PFSK-1 (cell line): ENCODE data around the gene S100A2.

Source experiments
- POLR2AphosphoS5 ChIP-seq: IDR thresholded peaks from 2 replicates; pipeline ENCODE4 v1.6.1; 2012; ENCODE audit warnings: low read depth, mild to moderate bottlenecking, control low read depth, low read length, moderate library complexity
- TF ChIP-seq, protein P1 (sequence below), 2 experiments: IDR thresholded peaks; 2 replicates each; pipeline versions ENCODE4 v1.6.1 to v1.8.0; 2011 to 2012; ENCODE audit warnings: low read depth in 2 of 2, low read length in 2 of 2, control low read depth in 1 of 2, inconsistent platforms in 1 of 2, mild to moderate bottlenecking in 1 of 2, moderate library complexity in 1 of 2; ENCODE audit not compliant: insufficient read depth in 1 of 2

DNA sequence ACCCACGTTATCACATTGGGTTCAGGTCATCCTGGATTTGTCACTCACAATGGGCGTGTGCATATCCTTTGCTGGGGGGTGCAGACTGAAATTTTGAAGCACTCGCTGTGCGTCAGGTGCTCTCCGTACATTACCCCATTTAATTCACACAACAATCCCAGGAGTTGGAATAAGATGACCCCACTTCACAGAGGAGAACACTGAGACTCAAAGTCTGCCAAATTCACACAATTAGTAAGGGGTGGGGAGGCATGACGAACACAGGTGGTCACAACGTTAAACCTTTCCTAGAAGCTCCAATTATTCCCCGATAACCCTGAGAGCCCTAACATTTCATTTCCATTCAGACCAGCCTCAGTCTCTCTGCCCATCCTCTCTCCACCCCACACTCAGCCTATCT lies 3.8 kb upstream of the S100A2 start:
- TF ChIP-seq POLR2AphosphoS5, result no peak
- TF ChIP-seq, protein P1, sequence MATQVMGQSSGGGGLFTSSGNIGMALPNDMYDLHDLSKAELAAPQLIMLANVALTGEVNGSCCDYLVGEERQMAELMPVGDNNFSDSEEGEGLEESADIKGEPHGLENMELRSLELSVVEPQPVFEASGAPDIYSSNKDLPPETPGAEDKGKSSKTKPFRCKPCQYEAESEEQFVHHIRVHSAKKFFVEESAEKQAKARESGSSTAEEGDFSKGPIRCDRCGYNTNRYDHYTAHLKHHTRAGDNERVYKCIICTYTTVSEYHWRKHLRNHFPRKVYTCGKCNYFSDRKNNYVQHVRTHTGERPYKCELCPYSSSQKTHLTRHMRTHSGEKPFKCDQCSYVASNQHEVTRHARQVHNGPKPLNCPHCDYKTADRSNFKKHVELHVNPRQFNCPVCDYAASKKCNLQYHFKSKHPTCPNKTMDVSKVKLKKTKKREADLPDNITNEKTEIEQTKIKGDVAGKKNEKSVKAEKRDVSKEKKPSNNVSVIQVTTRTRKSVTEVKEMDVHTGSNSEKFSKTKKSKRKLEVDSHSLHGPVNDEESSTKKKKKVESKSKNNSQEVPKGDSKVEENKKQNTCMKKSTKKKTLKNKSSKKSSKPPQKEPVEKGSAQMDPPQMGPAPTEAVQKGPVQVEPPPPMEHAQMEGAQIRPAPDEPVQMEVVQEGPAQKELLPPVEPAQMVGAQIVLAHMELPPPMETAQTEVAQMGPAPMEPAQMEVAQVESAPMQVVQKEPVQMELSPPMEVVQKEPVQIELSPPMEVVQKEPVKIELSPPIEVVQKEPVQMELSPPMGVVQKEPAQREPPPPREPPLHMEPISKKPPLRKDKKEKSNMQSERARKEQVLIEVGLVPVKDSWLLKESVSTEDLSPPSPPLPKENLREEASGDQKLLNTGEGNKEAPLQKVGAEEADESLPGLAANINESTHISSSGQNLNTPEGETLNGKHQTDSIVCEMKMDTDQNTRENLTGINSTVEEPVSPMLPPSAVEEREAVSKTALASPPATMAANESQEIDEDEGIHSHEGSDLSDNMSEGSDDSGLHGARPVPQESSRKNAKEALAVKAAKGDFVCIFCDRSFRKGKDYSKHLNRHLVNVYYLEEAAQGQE (IDR thresholded peaks at IDR 0.05; ENCODE audit: insufficient read depth in 1 of 2, low read depth in 2 of 2, low read length in 2 of 2), result no peak
